Umbilical cord (tissue), 2 donors: Measurements from ENCODE around the gene PTCH1. TPM values are rescaled to one million over a fixed set of nuclear protein-coding genes. Genes with fewer than 3 reads are reported as not detected.

Source experiments
- DNase-seq: peaks from one replicate; pipeline ENCODE4 v3.0.0-alpha.2; 2015; ENCODE audit warnings: low spot score
- total RNA-seq: library from RNA; depleted of rRNA; stranded (reverse); fragments of >200 nt; gene quantifications from one replicate; pipeline ENCODE4 v1.2.3, GENCODE V29; 2014; ENCODE audit warnings: low replicate concordance; ENCODE audit not compliant: insufficient read depth

The PTCH1 gene
- total RNA-seq, 1 donor from 2014 or later: 7.5 TPM

DNA sequence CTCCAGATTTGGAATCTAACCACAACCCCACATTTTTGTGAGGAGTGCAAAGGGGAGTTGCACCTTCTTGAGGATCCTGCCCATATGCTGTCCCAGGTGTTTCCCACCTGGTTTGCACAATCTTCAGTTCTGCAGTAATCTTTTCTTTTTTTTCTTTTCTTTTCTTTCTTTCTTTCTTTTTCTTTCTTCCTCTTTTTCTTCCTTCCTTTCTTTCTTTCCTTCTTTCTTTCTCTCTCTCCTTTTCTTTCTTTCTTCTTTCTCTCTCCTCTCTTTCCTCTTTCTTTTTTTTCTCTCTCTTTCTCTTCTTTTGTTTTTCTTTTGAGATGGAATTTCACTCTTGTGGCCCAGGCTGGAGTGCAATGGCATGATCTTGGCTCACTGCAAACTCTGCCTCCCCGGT lies 109.2 kb downstream of the PTCH1 start:
- no peak for DNase-seq

GRCh38 chr9:95406121-95406520 lies 110.7 kb downstream of the PTCH1 start:
- peak; percentile 73 for DNase-seq

DNA sequence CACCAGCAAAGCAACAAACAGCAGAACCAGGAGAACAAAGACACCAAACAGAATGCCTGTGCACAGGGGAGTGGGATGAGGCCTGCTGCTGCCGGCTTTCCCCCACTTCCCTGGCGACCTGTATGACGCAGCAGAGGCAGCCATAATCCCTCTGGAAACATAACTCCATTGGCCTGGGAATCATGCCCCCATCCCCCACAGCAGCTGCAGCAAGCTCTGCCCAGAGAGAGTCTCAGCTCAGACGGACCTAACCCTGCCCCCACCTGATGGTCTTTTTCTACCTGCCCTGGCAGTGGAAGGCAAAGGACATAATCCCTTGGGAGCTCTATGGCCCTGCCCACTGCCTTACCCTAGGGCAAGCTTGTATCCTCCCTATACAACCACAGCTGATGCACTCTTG lies 117.5 kb downstream of the PTCH1 start:
- DNase-seq: no peak

Other genes starting within 250 kb of the PTCH1 start
- gene FANCC, start 199.3 kb downstream of the PTCH1 start, total RNA-seq: 35.4 TPM